RPMI8226 (cell line): Measurements from ENCODE around the gene USE1.

Experiments
- DNase-seq: peaks from one replicate; pipeline ENCODE4 v3.0.0-alpha.2; 2015

The USE1 gene

GRCh38 chr19:17235971-17236777, 21.0 kb downstream of the USE1 start:
- DNase-seq: no peak

GRCh38 chr19:17236811-17237543, 21.8 kb downstream of the USE1 start:
- peak; percentile 57 for DNase-seq

- DNase-seq: no peak
Observed at GRCh38 chr19:17237747-17238706, 22.9 kb downstream of the USE1 start.

- no peak for DNase-seq
Observed at GRCh38 chr19:17240062-17240752, 25.1 kb downstream of the USE1 start.

- no peak for DNase-seq
Observed at GRCh38 chr19:17240826-17241399, 25.8 kb downstream of the USE1 start.

GRCh38 chr19:17242431-17243208, 27.5 kb downstream of the USE1 start:
- no peak for DNase-seq

GRCh38 chr19:17243211-17243829, 28.2 kb downstream of the USE1 start:
- no peak for DNase-seq

GRCh38 chr19:17243830-17244617, 28.9 kb downstream of the USE1 start:
- no peak for DNase-seq

GRCh38 chr19:17244618-17245534, 29.7 kb downstream of the USE1 start:
- peak; percentile 45 for DNase-seq

- no peak for DNase-seq
Observed at GRCh38 chr19:17245535-17245984, 30.4 kb downstream of the USE1 start, which contains the start of gene NR2F6. NR2F6 (minus strand) TSS chr19:17245919; CDS start chr19:17245220, 699 bp downstream.

- DNase-seq: peak; percentile 73
Observed at GRCh38 chr19:17246681-17247425, 31.7 kb downstream of the USE1 start.

GRCh38 chr19:17248011-17248776, 33.0 kb downstream of the USE1 start:
- DNase-seq: no peak

- DNase-seq: no peak
Observed at GRCh38 chr19:17249887-17250548, 34.9 kb downstream of the USE1 start.

- DNase-seq: no peak
Observed at GRCh38 chr19:17254636-17255035, 39.5 kb downstream of the USE1 start.

GRCh38 chr19:17255150-17255621, 40.0 kb downstream of the USE1 start:
- DNase-seq: peak; percentile 29

GRCh38 chr19:17256130-17256529, 41.0 kb downstream of the USE1 start:
- DNase-seq: no peak
